ENCODE measurements around the gene MX2. TPM values are rescaled to one million over a fixed set of nuclear protein-coding genes. Genes with fewer than 3 reads are reported as not detected.

The MX2 gene
- total and polyA plus RNA-seq, 2 donors (not counting 1 experiment from before 2014, with no cell fraction given) = 2.0 to 3.6 TPM

DNA sequence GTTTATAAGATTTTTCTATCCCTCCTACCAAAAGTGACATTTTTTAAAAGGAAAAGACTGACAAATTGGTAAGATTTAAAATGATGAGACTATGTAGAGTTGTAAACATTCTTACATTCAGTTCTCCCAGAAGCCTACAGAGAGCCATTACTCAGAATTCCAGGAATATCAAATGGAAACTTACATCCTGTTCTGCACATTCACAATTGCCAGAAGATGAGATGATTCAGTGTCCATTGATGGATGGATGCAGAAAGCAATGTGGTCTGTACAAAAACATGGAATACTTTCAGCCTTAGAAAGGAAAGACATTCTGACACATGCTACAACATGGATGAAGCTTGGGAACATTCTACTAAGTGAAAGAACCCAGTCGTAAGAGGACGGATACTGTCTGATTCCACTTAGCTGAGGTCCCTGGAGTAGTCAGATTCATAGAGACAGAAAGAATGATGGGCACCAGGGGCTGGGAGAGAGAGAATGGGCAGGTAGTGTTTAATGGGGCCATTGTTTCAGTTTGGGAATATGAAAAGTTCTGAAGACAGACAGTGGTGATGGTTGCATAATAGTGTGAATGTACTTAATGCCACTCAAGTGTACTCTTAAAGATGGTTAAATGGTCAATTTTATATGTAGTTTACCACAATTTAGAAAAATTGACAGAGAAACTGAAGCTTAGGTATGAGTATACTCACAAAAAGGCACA is 80.8 kb downstream of the MX2 start:
- no peaks in the 10 kb centered on the region for H3K36me3 ChIP-seq (ENCODE audit: control insufficient read depth, insufficient read depth, low read length)
- H3K27me3 ChIP-seq (ENCODE audit: control insufficient read depth, insufficient read depth, low read length) = no peaks in the 10 kb centered on the region
- no peak overlapping the region for H3K4me3 ChIP-seq (replicated peaks in 1 of 4; ENCODE audit: control extremely low read depth in 1 of 4, insufficient read depth in 1 of 4, low read depth in 3 of 4, low read length in 4 of 4)
- no peak overlapping the region for H3K4me2 ChIP-seq (ENCODE audit: extremely low read depth, insufficient read depth, low read length)
- DNase-seq (ENCODE audit: low read depth in 2 of 2) = peak in 1 of 2 donors; percentile 66
- no peaks in the 10 kb centered on the region for H3K4me1 ChIP-seq (ENCODE audit: control insufficient read depth, extremely low read depth, insufficient read depth, low read length)
- TF ChIP-seq, protein P1, sequence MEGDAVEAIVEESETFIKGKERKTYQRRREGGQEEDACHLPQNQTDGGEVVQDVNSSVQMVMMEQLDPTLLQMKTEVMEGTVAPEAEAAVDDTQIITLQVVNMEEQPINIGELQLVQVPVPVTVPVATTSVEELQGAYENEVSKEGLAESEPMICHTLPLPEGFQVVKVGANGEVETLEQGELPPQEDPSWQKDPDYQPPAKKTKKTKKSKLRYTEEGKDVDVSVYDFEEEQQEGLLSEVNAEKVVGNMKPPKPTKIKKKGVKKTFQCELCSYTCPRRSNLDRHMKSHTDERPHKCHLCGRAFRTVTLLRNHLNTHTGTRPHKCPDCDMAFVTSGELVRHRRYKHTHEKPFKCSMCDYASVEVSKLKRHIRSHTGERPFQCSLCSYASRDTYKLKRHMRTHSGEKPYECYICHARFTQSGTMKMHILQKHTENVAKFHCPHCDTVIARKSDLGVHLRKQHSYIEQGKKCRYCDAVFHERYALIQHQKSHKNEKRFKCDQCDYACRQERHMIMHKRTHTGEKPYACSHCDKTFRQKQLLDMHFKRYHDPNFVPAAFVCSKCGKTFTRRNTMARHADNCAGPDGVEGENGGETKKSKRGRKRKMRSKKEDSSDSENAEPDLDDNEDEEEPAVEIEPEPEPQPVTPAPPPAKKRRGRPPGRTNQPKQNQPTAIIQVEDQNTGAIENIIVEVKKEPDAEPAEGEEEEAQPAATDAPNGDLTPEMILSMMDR (conservative IDR thresholded peaks at IDR 0.05 in 1 of 2, IDR thresholded peaks at IDR 0.05 in 1 of 2; ENCODE audit: low read depth in 1 of 2, low read length in 2 of 2) = no peak
- no peak for TF ChIP-seq EZH2 (IDR thresholded peaks at IDR 0.05; ENCODE audit: low read length, missing control alignments)
- no peaks in the 10 kb centered on the region for H3K79me2 ChIP-seq (ENCODE audit: control insufficient read depth, insufficient read depth, low read length)
- no peak overlapping the region for H2AFZ ChIP-seq (ENCODE audit: low read length)
- H3K9me3 ChIP-seq (ENCODE audit: control insufficient read depth, insufficient read depth, low read depth, low read length) = no peaks in the 10 kb centered on the region
- H4K20me1 ChIP-seq (ENCODE audit: control insufficient read depth, extremely low read depth, insufficient read depth, low read length) = no peaks in the 10 kb centered on the region
- no peak overlapping the region for H3K27ac ChIP-seq (ENCODE audit: insufficient read depth, low read length)
- H3K9ac ChIP-seq (ENCODE audit: insufficient read depth, low read length) = no peak overlapping the region

DNA sequence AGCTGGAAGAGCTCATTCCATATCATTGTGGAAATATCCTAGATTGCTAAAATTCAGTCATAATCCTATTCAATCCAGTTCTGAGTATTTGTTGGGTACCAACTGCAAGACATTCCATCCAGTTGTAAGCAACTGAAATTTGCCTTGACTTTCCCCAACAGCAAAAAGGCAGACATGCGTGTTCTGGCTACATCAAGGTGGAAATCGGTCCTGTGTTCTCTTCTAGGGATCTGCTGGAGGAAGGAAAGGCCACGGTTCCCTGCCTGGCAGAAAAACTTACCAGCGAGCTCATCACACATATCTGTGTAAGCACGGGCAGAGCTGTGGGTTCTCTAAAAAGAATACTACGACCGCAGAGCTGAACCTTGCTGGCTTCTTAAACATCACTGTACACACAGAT is 81.7 kb downstream of the MX2 start:
- Histone ChIP-seq H3K27ac (ENCODE audit: insufficient read depth, low read length) (no peak overlapping the region), H3K79me2 (ENCODE audit: control insufficient read depth, insufficient read depth, low read length) (no peaks in the 10 kb centered on the region), H3K4me3 (replicated peaks in 1 of 4; ENCODE audit: control extremely low read depth in 1 of 4, insufficient read depth in 1 of 4, low read depth in 3 of 4, low read length in 4 of 4) (no peak overlapping the region), H3K4me1 (ENCODE audit: control insufficient read depth, extremely low read depth, insufficient read depth, low read length) (no peaks in the 10 kb centered on the region), H4K20me1 (ENCODE audit: control insufficient read depth, extremely low read depth, insufficient read depth, low read length) (no peaks in the 10 kb centered on the region), H3K27me3 (ENCODE audit: control insufficient read depth, insufficient read depth, low read length) (no peaks in the 10 kb centered on the region), H2AFZ (ENCODE audit: low read length) (no peak overlapping the region), H3K4me2 (ENCODE audit: extremely low read depth, insufficient read depth, low read length) (no peak overlapping the region), H3K9me3 (ENCODE audit: control insufficient read depth, insufficient read depth, low read depth, low read length) (no peaks in the 10 kb centered on the region), H3K36me3 (ENCODE audit: control insufficient read depth, insufficient read depth, low read length) (no peaks in the 10 kb centered on the region), H3K9ac (ENCODE audit: insufficient read depth, low read length) (no peak overlapping the region)
- TF ChIP-seq EZH2 (IDR thresholded peaks at IDR 0.05; ENCODE audit: low read length, missing control alignments) = no peak
- TF ChIP-seq, protein P1 (conservative IDR thresholded peaks at IDR 0.05 in 1 of 2, IDR thresholded peaks at IDR 0.05 in 1 of 2; ENCODE audit: low read depth in 1 of 2, low read length in 2 of 2) = no peak
- DNase-seq (ENCODE audit: low read depth in 2 of 2) = no peak

DNA sequence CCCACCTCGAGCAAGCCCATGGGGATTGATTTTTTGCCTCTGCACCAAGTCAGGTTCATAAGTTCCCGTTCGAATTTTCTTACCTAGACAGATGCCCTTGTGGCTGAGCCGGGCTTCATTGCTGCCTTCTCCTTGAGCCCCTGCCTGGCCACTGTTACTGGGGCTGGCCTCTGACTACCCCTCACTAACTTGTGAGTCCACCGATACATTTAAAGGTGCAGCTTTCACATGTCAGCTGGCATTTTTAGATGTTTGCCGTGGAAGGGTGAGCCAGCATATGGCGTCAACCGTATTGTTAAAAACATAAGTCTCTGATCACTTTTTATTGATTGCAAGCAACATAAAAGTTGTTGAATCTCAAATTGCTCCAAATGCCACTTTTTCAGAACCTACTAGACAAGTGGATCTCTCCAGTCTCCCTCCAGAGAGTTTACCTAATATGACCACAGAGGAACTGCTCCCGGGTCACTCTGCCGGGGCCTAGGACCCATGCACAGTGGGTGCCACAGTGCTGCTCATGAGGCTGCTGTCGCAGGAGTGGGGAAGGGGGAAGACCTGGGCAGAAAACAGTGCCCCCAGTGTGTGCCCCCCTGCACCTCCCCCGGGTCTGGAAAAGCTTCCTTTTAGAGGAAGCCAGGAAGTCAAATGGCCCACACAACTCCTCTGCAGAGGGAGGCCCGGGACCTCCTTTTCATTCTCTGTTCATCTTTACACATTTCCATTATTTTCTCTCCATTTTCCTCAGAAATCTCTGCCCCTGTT is 83.1 kb downstream of the MX2 start:
- Histone ChIP-seq H3K4me3 (replicated peaks in 1 of 4; ENCODE audit: control extremely low read depth in 1 of 4, insufficient read depth in 1 of 4, low read depth in 3 of 4, low read length in 4 of 4) (no peak overlapping the region), H3K9ac (ENCODE audit: insufficient read depth, low read length) (no peak overlapping the region), H3K36me3 (ENCODE audit: control insufficient read depth, insufficient read depth, low read length) (no peaks in the 10 kb centered on the region), H3K79me2 (ENCODE audit: control insufficient read depth, insufficient read depth, low read length) (no peaks in the 10 kb centered on the region), H2AFZ (ENCODE audit: low read length) (no peak overlapping the region), H3K4me1 (ENCODE audit: control insufficient read depth, extremely low read depth, insufficient read depth, low read length) (no peaks in the 10 kb centered on the region), H3K9me3 (ENCODE audit: control insufficient read depth, insufficient read depth, low read depth, low read length) (no peaks in the 10 kb centered on the region), H3K27ac (ENCODE audit: insufficient read depth, low read length) (no peak overlapping the region), H3K27me3 (ENCODE audit: control insufficient read depth, insufficient read depth, low read length) (no peaks in the 10 kb centered on the region), H4K20me1 (ENCODE audit: control insufficient read depth, extremely low read depth, insufficient read depth, low read length) (no peaks in the 10 kb centered on the region), H3K4me2 (ENCODE audit: extremely low read depth, insufficient read depth, low read length) (no peak overlapping the region)
- no peak for DNase-seq (ENCODE audit: low read depth in 2 of 2)
- TF ChIP-seq, protein P1 (conservative IDR thresholded peaks at IDR 0.05 in 1 of 2, IDR thresholded peaks at IDR 0.05 in 1 of 2; ENCODE audit: low read depth in 1 of 2, low read length in 2 of 2) = no peak
- TF ChIP-seq EZH2 (IDR thresholded peaks at IDR 0.05; ENCODE audit: low read length, missing control alignments) = no peak

All from fibroblast of lung (primary cell).